Keratinocyte (primary cell): ENCODE measurements around the gene AKR7A3. TPM values are rescaled to one million over a fixed set of nuclear protein-coding genes. Genes with fewer than 3 reads are reported as not detected.

Experiments used
- DNase-seq: peaks from one replicate; pipeline ENCODE4 v3.0.0-alpha.2; 2011; ENCODE audit warnings: low read depth, missing footprints, low spot score
- FAIRE-seq: peaks from 2 replicates; lab custom pipeline; 2011; peaks lifted over from hg19 to GRCh38; lab: Jason Lieb, UNC
- H2AFZ ChIP-seq: 2 replicates; pipeline ENCODE4 v1.6.0; 2012; ENCODE audit warnings: low read length, control low read depth, inconsistent platforms; ENCODE audit not compliant: control insufficient read depth
- H3K27ac ChIP-seq: 2 replicates; pipeline ENCODE4 v1.5.1; 2011; ENCODE audit warnings: low read length; ENCODE audit not compliant: control insufficient read depth, insufficient read depth
- H3K27me3 ChIP-seq: 3 replicates; pipeline ENCODE4 v1.6.0; 2011; ENCODE audit warnings: low read length; ENCODE audit not compliant: control insufficient read depth, insufficient read depth; ENCODE audit errors: extremely low read depth
- H3K36me3 ChIP-seq, 2 experiments: 2 replicates in 1 of 2; 3 replicates in 1 of 2; pipeline ENCODE4 v1.5.1; 2011; ENCODE audit warnings: low read length in 2 of 2, mild to moderate bottlenecking in 1 of 2; ENCODE audit not compliant: control insufficient read depth in 2 of 2, insufficient read depth in 2 of 2; ENCODE audit errors: extremely low read depth in 1 of 2
- H3K4me1 ChIP-seq: 3 replicates; pipeline ENCODE4 v1.5.1; 2011; ENCODE audit warnings: low read length; ENCODE audit not compliant: control insufficient read depth, insufficient read depth; ENCODE audit errors: extremely low read depth
- H3K4me2 ChIP-seq: 3 replicates; pipeline ENCODE4 v1.6.0; 2011; ENCODE audit warnings: low read depth, low read length; ENCODE audit not compliant: control insufficient read depth, insufficient read depth; ENCODE audit errors: extremely low read depth
- H3K4me3 ChIP-seq, 3 experiments: fragments of 200-600 bp in 1 of 3; sonication (generic) in 1 of 3; 2 replicates in 2 of 3; 3 replicates in 1 of 3; pipeline ENCODE4 v1.5.1; 2011 to 2016; ENCODE audit warnings: low read length in 3 of 3, mild to moderate bottlenecking in 3 of 3, control low read depth in 2 of 3, inconsistent platforms in 1 of 3, low read depth in 1 of 3, mixed read lengths in 1 of 3, mixed run types in 1 of 3, moderate library complexity in 1 of 3; ENCODE audit not compliant: control insufficient read depth in 2 of 3, insufficient read depth in 2 of 3; ENCODE audit errors: extremely low read depth in 1 of 3
- H3K79me2 ChIP-seq: 2 replicates; pipeline ENCODE4 v1.6.0; 2012; ENCODE audit warnings: low read length; ENCODE audit not compliant: control insufficient read depth, insufficient read depth
- H3K9ac ChIP-seq: 3 replicates; pipeline ENCODE4 v1.6.0; 2011; ENCODE audit warnings: low read length; ENCODE audit not compliant: control insufficient read depth, insufficient read depth; ENCODE audit errors: extremely low read depth
- H3K9me1 ChIP-seq: 3 replicates; pipeline ENCODE4 v1.6.0; 2011; ENCODE audit warnings: low read length; ENCODE audit not compliant: control insufficient read depth, insufficient read depth; ENCODE audit errors: extremely low read depth
- H3K9me3 ChIP-seq: 2 replicates; pipeline ENCODE4 v1.5.1; 2012; ENCODE audit warnings: low read depth, low read length; ENCODE audit not compliant: control insufficient read depth
- H4K20me1 ChIP-seq: 3 replicates; pipeline ENCODE4 v1.6.0; 2011; ENCODE audit warnings: low read length; ENCODE audit not compliant: control insufficient read depth, insufficient read depth; ENCODE audit errors: extremely low read depth
- CTCF ChIP-seq, 3 experiments: IDR thresholded peaks in 1 of 3; conservative IDR thresholded peaks in 1 of 3; optimal IDR thresholded peaks in 1 of 3; 2 replicates in 2 of 3; 3 replicates in 1 of 3; pipeline versions ENCODE3 to v1.5.1; 2011; ENCODE audit warnings: low read length in 3 of 3, mild to moderate bottlenecking in 3 of 3, moderate library complexity in 2 of 3, control low read depth in 1 of 3, inconsistent platforms in 1 of 3; ENCODE audit not compliant: insufficient read depth in 2 of 3; ENCODE audit errors: extremely low read depth in 1 of 3
- EZH2 ChIP-seq: IDR thresholded peaks from one replicate; pipeline ENCODE4 v1.6.1; 2012; ENCODE audit warnings: inconsistent platforms, mild to moderate bottlenecking, low read length, moderate library complexity
- dilution Hi-C: fragments of 300-500 bp; cut with MboI; formaldehyde crosslinking; loops from one replicate; pipeline ENCODE4 v1.7.0; 2020; ENCODE audit warnings: low sequenced_read_pairs; ENCODE audit not compliant: extremely low pct_ligation_motif_present
- polyA plus RNA-seq, 5 experiments: library from polyadenylated mRNA; depleted of rRNA in 3 of 5; stranded (reverse) in 3 of 5; stranded (forward) in 1 of 5; unstranded in 1 of 5; fragments of >200 nt; gene quantifications; 1 replicate in 1 of 5; 2 replicates in 3 of 5; 3 replicates in 1 of 5; pipeline versions ENCODE4 v1.2.1 to v1.2.3, GENCODE V29; 2011 to 2012; ENCODE audit warnings: missing spikeins in 2 of 5, low read depth in 1 of 5, low replicate concordance in 1 of 5

Gene AKR7A3
- polyA plus RNA-seq, 1 donor (not counting 4 experiments of a cell fraction or from before 2014, with no cell fraction given) = 0.17 TPM

- Histone ChIP-seq H3K9me3 (peaks cover 3% of the 10 kb centered on the region), H3K27me3 (no peaks in the 10 kb centered on the region), H3K4me1 (no peaks in the 10 kb centered on the region), H2AFZ (no peak overlapping the region), H4K20me1 (no peaks in the 10 kb centered on the region), H3K4me3 (no peak overlapping the region), H3K79me2 (no peaks in the 10 kb centered on the region), H3K9ac (no peak overlapping the region), H3K4me2 (no peak overlapping the region), H3K36me3 (no peaks in the 10 kb centered on the region), H3K9me1 (no peaks in the 10 kb centered on the region), H3K27ac (no peak overlapping the region)
- dilution Hi-C loops = no loop called here
- TF ChIP-seq EZH2 (no peak), CTCF (optimal IDR thresholded peaks at IDR 0.05 in 1 of 3, IDR thresholded peaks at IDR 0.05 in 1 of 3, conservative IDR thresholded peaks at IDR 0.05 in 1 of 3; ENCODE audit: extremely low read depth in 1 of 3, insufficient read depth in 2 of 3, low read length in 3 of 3) (no peak)
- no peak for FAIRE-seq
- no peak for DNase-seq
Observed at GRCh38 chr1:19294638-19295037, 6.1 kb upstream of the AKR7A3 start.

DNA sequence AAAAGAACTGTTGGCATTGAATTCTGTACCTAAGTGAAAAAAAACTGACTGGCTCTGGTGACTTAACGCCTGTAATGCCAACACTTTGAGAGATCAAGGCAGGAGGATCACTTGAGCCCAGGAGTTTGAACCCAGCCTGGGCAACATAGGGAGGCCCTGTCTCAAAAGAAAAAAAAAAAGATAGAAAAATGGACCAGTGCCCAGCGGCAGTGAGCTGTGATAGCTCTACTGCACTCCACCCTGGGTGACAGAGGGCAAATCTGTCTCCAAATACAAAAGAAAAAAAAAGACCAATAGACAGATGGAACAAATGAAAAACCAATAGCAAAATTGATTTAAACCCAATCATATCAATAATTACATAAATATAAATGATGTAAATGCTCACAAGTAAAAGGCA, 674 bp upstream of the AKR7A3 start:
- dilution Hi-C loops = no loop called here
- FAIRE-seq (no peak), DNase-seq (no peak)
- Histone ChIP-seq H3K79me2 (no peaks in the 10 kb centered on the region), H2AFZ (peak overlapping the region; percentile 85), H3K9ac (no peak overlapping the region), H3K4me2 (peak overlapping the region; percentile 93), H4K20me1 (no peaks in the 10 kb centered on the region), H3K27me3 (no peaks in the 10 kb centered on the region), H3K4me1 (peaks cover 4% of the 10 kb centered on the region), H3K4me3 (peak overlapping the region; percentile 37 to 66 (median 55)), H3K36me3 (no peaks in the 10 kb centered on the region), H3K9me3 (no peaks in the 10 kb centered on the region), H3K9me1 (no peaks in the 10 kb centered on the region), H3K27ac (no peak overlapping the region)
- TF ChIP-seq EZH2 (no peak), CTCF (optimal IDR thresholded peaks at IDR 0.05 in 1 of 3, IDR thresholded peaks at IDR 0.05 in 1 of 3, conservative IDR thresholded peaks at IDR 0.05 in 1 of 3; ENCODE audit: extremely low read depth in 1 of 3, insufficient read depth in 2 of 3, low read length in 3 of 3) (no peak)
